H1 (cell line): ENCODE data around the gene PDE4D. TPM values are rescaled to one million over a fixed set of nuclear protein-coding genes. Genes with fewer than 3 reads are reported as not detected.

ENCODE experiments used
- CREB1 ChIP-seq: IDR thresholded peaks from 2 replicates; pipeline ENCODE4 v1.6.1; 2012; ENCODE audit warnings: inconsistent platforms
- EGR1 ChIP-seq: IDR thresholded peaks from 2 replicates; pipeline ENCODE4 v1.6.1; 2011; ENCODE audit warnings: low read depth, low read length, borderline replicate concordance
- RNF2 ChIP-seq: fragments of 200-900, 300-1000 bp; sonication (generic); IDR thresholded peaks from 2 replicates; pipeline ENCODE4 v1.7.1; 2016; ENCODE audit warnings: borderline replicate concordance, low read depth, mild to moderate bottlenecking, antibody characterized with exemption, low read length; ENCODE audit not compliant: poor library complexity, severe bottlenecking; ENCODE audit errors: missing control alignments
- TCF12 ChIP-seq: IDR thresholded peaks from 2 replicates; pipeline ENCODE4 v1.6.1; 2011; ENCODE audit warnings: low read depth, mild to moderate bottlenecking, low read length
- polyA plus RNA-seq, 7 experiments: library from polyadenylated mRNA; depleted of rRNA in 3 of 7; stranded (reverse) in 5 of 7; unstranded in 2 of 7; fragments of >200 nt in 5 of 7; fragments of 200-250 nt in 2 of 7; gene quantifications; 1 replicate in 5 of 7; 2 replicates in 1 of 7; 4 replicates in 1 of 7; pipeline versions ENCODE4 v1.2.1 to v1.2.3, GENCODE V29; 2011 to 2013; ENCODE audit warnings: missing spikeins in 2 of 7, mixed read lengths in 2 of 7
- total RNA-seq: library from RNA; stranded (reverse); fragmentation: NEBNext Ultra II Directional; extraction: Animal tissue kit (Norgen Biotek cat#: 25700); gene quantifications from 2 replicates; pipeline ENCODE4 v1.2.1, GENCODE V29; 2021

Gene PDE4D
- total and polyA plus RNA-seq, 2 of the 8 experiments (the other 6 are each of a cell fraction or from before 2014, with no cell fraction given), result 2.3 to 3.7 TPM

GRCh38 chr5:59766427-59767210 is 126.9 kb downstream of the PDE4D start (continued):
- TF ChIP-seq RNF2 (no peak), CREB1 (no peak), EGR1 (no peak), TCF12 (no peak)
- TF ChIP-seq, all 59 proteins: peak for 0
